Activated T-cell treated with anti-CD3 and anti-CD28 coated beads, Interleukin-2, amount 50 U/mL, for 4 hours (primary cell): ENCODE measurements around the gene ZNF540. TPM values are rescaled to one million over a fixed set of nuclear protein-coding genes. Genes with fewer than 3 reads are reported as not detected.
A peak's percentile ranks its signal among the peaks of the same experiment; 100 is the strongest.
"Not testable (repeated sequence)": the region's sequence is repeated elsewhere in the genome, so short reads cannot be mapped to it uniquely, and the experiment has no call there.

ENCODE experiments used
- ATAC-seq, 2 donors: fragments of 200-7000 bp; cut with Tn5 transposase; one replicate each; pipeline ENCODE4 v1.10.0; 2021
- DNase-seq: peaks from one replicate; pipeline ENCODE4 v3.0.0-alpha.2; 2020
- H3K27me3 Mint-ChIP-seq: one replicate; pipeline ENCODE4 v1.8.0; 2021; ENCODE audit warnings: low read depth, mixed read lengths
- H3K36me3 Mint-ChIP-seq: one replicate; pipeline ENCODE4 v1.8.0; 2022; ENCODE audit warnings: mixed read lengths; ENCODE audit not compliant: insufficient read depth
- H3K4me1 Mint-ChIP-seq: one replicate; pipeline ENCODE4 v1.8.0; 2021; ENCODE audit warnings: low read depth, mixed read lengths
- H3K4me3 Mint-ChIP-seq: one replicate; pipeline ENCODE4 v1.8.0; 2021; ENCODE audit warnings: mild to moderate bottlenecking, moderate library complexity, mixed read lengths
- H3K9me3 Mint-ChIP-seq: one replicate; pipeline ENCODE4 v1.8.0; 2021; ENCODE audit warnings: mixed read lengths
- total RNA-seq, 3 donors: library from RNA; stranded (reverse); gene quantifications; one replicate each; pipeline ENCODE4 v1.2.1, GENCODE V29; 2021

The ZNF540 gene
- total RNA-seq, 3 donors from 2014 or later, result 0.45 to 1.0 (median 0.53) TPM

- Mint-ChIP-seq H3K4me3 (peak overlapping the region; percentile 95), H3K4me1 (peaks cover 33% of the 10 kb centered on the region), H3K27me3 (no peaks in the 10 kb centered on the region), H3K36me3 (peaks cover 2% of the 10 kb centered on the region), H3K9me3 (peaks cover 11% of the 10 kb centered on the region)
- DNase-seq (peak; percentile 77), ATAC-seq (peak; percentile 80 to 81)
Observed at GRCh38 chr19:37655689-37656371, 61.2 kb downstream of the ZNF540 start.

GRCh38 chr19:37657157-37657556 lies 62.5 kb downstream of the ZNF540 start:
- peaks cover 33% of the 10 kb centered on the region for H3K4me1 Mint-ChIP-seq
- DNase-seq, result not testable (repeated sequence)

More at GRCh38 chr19:37657157-37657556, 62.5 kb downstream of the ZNF540 start:
- ATAC-seq, H3K27me3 Mint-ChIP-seq, H3K36me3 Mint-ChIP-seq: not testable (repeated sequence)
- H3K9me3 Mint-ChIP-seq, result peaks cover 15% of the 10 kb centered on the region
- peak overlapping the region; percentile 95 for H3K4me3 Mint-ChIP-seq

Other genes starting within 250 kb of the ZNF540 start
- gene ZNF527, start 223.8 kb upstream of the ZNF540 start, total RNA-seq, result 1 to 10 TPM; 3.7 to 4.5 (median 3.8) TPM
- 1 to 10 TPM; 4.8 to 5.3 (median 5.1) TPM for gene ZNF569, start 127.4 kb upstream of the ZNF540 start, total RNA-seq
- gene ZNF570, start 125.5 kb upstream of the ZNF540 start, total RNA-seq, result 1 to 10 TPM; 3.2 to 3.8 (median 3.3) TPM
- gene ZNF793, start 87.9 kb upstream of the ZNF540 start, total RNA-seq, result 1 to 10 TPM; 2.2 to 3.4 (median 3.2) TPM
- gene ZNF571, start 84 bp upstream of the ZNF540 start, total RNA-seq, result 1 to 10 TPM; 1.1 to 1.3 (median 1.3) TPM
- gene ZFP30, start 60.6 kb downstream of the ZNF540 start, total RNA-seq, result 1 to 10 TPM; 4.1 to 4.2 (median 4.1) TPM
- gene ZNF607, start 124.9 kb downstream of the ZNF540 start, total RNA-seq, result 1 to 10 TPM; 3.8 to 4.6 (median 4.0) TPM
- gene ZNF573, start 184.7 kb downstream of the ZNF540 start, total RNA-seq, result 10 to 100 TPM in 2 of 3 donors, 1 to 10 TPM in 1; 9.1 to 12.1 (median 10.6) TPM